Gastroesophageal sphincter (tissue), 3 donors: ENCODE results near the gene APOL6.

ENCODE experiments used
- EP300 ChIP-seq: sonication (generic); formaldehyde crosslinking; IDR thresholded peaks from one replicate; pipeline ENCODE4 v1.6.1; 2017; ENCODE audit warnings: antibody characterized with exemption, mild to moderate bottlenecking
- POLR2A ChIP-seq, 2 donors: fragments of 450-650 bp; IDR thresholded peaks; one replicate each; pipeline ENCODE4 v1.6.1; 2017; ENCODE audit warnings: antibody characterized with exemption in 2 of 2, mild to moderate bottlenecking in 2 of 2, moderate library complexity in 1 of 2
- POLR2AphosphoS5 ChIP-seq: sonication (generic); formaldehyde crosslinking; IDR thresholded peaks from one replicate; pipeline ENCODE4 v1.6.1; 2017; ENCODE audit warnings: antibody characterized with exemption
- TF ChIP-seq, protein P1 (sequence below), 4 experiments: fragments of 200-600 bp in 2 of 4; fragments of 450-650 bp in 2 of 4; sonication (generic) in 1 of 4; IDR thresholded peaks; one replicate each; pipeline ENCODE4 v1.5.1; 2017 to 2019; ENCODE audit warnings: antibody characterized with exemption in 4 of 4, mild to moderate bottlenecking in 2 of 4, moderate library complexity in 2 of 4

GRCh38 chr22:35638001-35638400 lies 10.2 kb upstream of the APOL6 start:
- TF ChIP-seq, protein P1, sequence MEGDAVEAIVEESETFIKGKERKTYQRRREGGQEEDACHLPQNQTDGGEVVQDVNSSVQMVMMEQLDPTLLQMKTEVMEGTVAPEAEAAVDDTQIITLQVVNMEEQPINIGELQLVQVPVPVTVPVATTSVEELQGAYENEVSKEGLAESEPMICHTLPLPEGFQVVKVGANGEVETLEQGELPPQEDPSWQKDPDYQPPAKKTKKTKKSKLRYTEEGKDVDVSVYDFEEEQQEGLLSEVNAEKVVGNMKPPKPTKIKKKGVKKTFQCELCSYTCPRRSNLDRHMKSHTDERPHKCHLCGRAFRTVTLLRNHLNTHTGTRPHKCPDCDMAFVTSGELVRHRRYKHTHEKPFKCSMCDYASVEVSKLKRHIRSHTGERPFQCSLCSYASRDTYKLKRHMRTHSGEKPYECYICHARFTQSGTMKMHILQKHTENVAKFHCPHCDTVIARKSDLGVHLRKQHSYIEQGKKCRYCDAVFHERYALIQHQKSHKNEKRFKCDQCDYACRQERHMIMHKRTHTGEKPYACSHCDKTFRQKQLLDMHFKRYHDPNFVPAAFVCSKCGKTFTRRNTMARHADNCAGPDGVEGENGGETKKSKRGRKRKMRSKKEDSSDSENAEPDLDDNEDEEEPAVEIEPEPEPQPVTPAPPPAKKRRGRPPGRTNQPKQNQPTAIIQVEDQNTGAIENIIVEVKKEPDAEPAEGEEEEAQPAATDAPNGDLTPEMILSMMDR (IDR thresholded peaks at IDR 0.05), result no peak
- TF ChIP-seq POLR2A (IDR thresholded peaks at IDR 0.05), result no peak
- no peak for TF ChIP-seq POLR2AphosphoS5
- no peak for TF ChIP-seq EP300
